ENCODE results near the gene HOXA6.

The HOXA6 gene

GRCh38 chr7:27124902-27125689 is 22.5 kb downstream of the HOXA6 start:
- Histone ChIP-seq H3K4me1 (ENCODE audit: control insufficient read depth, insufficient read depth, low read length) (peaks cover 8% of the 10 kb centered on the region), H3K9me3 (replicated peaks; ENCODE audit: low read length) (no peaks in the 10 kb centered on the region), H3K4me3 (ENCODE audit: low read length) (no peak overlapping the region), H3K27me3 (ENCODE audit: control insufficient read depth, insufficient read depth, low read length) (no peaks in the 10 kb centered on the region), H3K9ac (ENCODE audit: low read depth, low read length) (no peak overlapping the region), H3K36me3 (ENCODE audit: insufficient read depth, low read length) (peaks cover 20% of the 10 kb centered on the region), H3K4me2 (ENCODE audit: low read length) (no peak overlapping the region)

GRCh38 chr7:27124096-27124901 is 23.3 kb downstream of the HOXA6 start:
- Histone ChIP-seq H3K9ac (ENCODE audit: low read depth, low read length) (no peak overlapping the region), H3K9me3 (replicated peaks; ENCODE audit: low read length) (no peaks in the 10 kb centered on the region), H3K4me1 (ENCODE audit: control insufficient read depth, insufficient read depth, low read length) (peaks cover 1% of the 10 kb centered on the region), H3K36me3 (ENCODE audit: insufficient read depth, low read length) (peaks cover 20% of the 10 kb centered on the region), H3K4me2 (ENCODE audit: low read length) (no peak overlapping the region), H3K27me3 (ENCODE audit: control insufficient read depth, insufficient read depth, low read length) (no peaks in the 10 kb centered on the region), H3K4me3 (ENCODE audit: low read length) (no peak overlapping the region)

- Histone ChIP-seq H3K27me3 (ENCODE audit: control insufficient read depth, insufficient read depth, low read length) (no peaks in the 10 kb centered on the region), H3K4me3 (ENCODE audit: low read length) (no peak overlapping the region), H3K9me3 (replicated peaks; ENCODE audit: low read length) (no peaks in the 10 kb centered on the region), H3K36me3 (ENCODE audit: insufficient read depth, low read length) (peaks cover 13% of the 10 kb centered on the region), H3K4me2 (ENCODE audit: low read length) (no peak overlapping the region), H3K4me1 (ENCODE audit: control insufficient read depth, insufficient read depth, low read length) (no peaks in the 10 kb centered on the region), H3K9ac (ENCODE audit: low read depth, low read length) (no peak overlapping the region)
These were observed 24.0 kb downstream of the HOXA6 start for GRCh38 chr7:27123477-27124053.

GRCh38 chr7:27123007-27123476 is 24.5 kb downstream of the HOXA6 start:
- Histone ChIP-seq H3K4me2 (ENCODE audit: low read length) (no peak overlapping the region), H3K9ac (ENCODE audit: low read depth, low read length) (no peak overlapping the region), H3K27me3 (ENCODE audit: control insufficient read depth, insufficient read depth, low read length) (no peaks in the 10 kb centered on the region)

GRCh38 chr7:27122077-27122910 is 25.3 kb downstream of the HOXA6 start:
- no peak overlapping the region for H3K4me3 ChIP-seq (ENCODE audit: low read length)
- H3K4me1 ChIP-seq (ENCODE audit: control insufficient read depth, insufficient read depth, low read length), result no peaks in the 10 kb centered on the region
- no peaks in the 10 kb centered on the region for H3K9me3 ChIP-seq (replicated peaks; ENCODE audit: low read length)
- peaks cover 13% of the 10 kb centered on the region for H3K36me3 ChIP-seq (ENCODE audit: insufficient read depth, low read length)
- H3K27me3 ChIP-seq (ENCODE audit: control insufficient read depth, insufficient read depth, low read length), result no peaks in the 10 kb centered on the region
- no peak overlapping the region for H3K4me2 ChIP-seq (ENCODE audit: low read length)
- H3K9ac ChIP-seq (ENCODE audit: low read depth, low read length), result no peak overlapping the region

More at GRCh38 chr7:27123007-27123476, 24.5 kb downstream of the HOXA6 start:
- Histone ChIP-seq H3K4me1 (ENCODE audit: control insufficient read depth, insufficient read depth, low read length) (no peaks in the 10 kb centered on the region), H3K4me3 (ENCODE audit: low read length) (no peak overlapping the region), H3K9me3 (replicated peaks; ENCODE audit: low read length) (no peaks in the 10 kb centered on the region), H3K36me3 (ENCODE audit: insufficient read depth, low read length) (peaks cover 13% of the 10 kb centered on the region)

GRCh38 chr7:27121684-27122076 is 25.9 kb downstream of the HOXA6 start:
- Histone ChIP-seq H3K4me2 (ENCODE audit: low read length) (no peak overlapping the region), H3K27me3 (ENCODE audit: control insufficient read depth, insufficient read depth, low read length) (no peaks in the 10 kb centered on the region), H3K9ac (ENCODE audit: low read depth, low read length) (no peak overlapping the region), H3K4me1 (ENCODE audit: control insufficient read depth, insufficient read depth, low read length) (no peaks in the 10 kb centered on the region), H3K4me3 (ENCODE audit: low read length) (no peak overlapping the region), H3K9me3 (replicated peaks; ENCODE audit: low read length) (no peaks in the 10 kb centered on the region), H3K36me3 (ENCODE audit: insufficient read depth, low read length) (peaks cover 13% of the 10 kb centered on the region)

GRCh38 chr7:27119412-27119911 is 28.1 kb downstream of the HOXA6 start:
- peaks cover 10% of the 10 kb centered on the region for H3K36me3 ChIP-seq (ENCODE audit: insufficient read depth, low read length)
- no peak overlapping the region for H3K9ac ChIP-seq (ENCODE audit: low read depth, low read length)
- peaks cover 8% of the 10 kb centered on the region for H3K4me1 ChIP-seq (ENCODE audit: control insufficient read depth, insufficient read depth, low read length)
- no peak overlapping the region for H3K4me3 ChIP-seq (ENCODE audit: low read length)
- H3K4me2 ChIP-seq (ENCODE audit: low read length), result no peak overlapping the region
- H3K9me3 ChIP-seq (replicated peaks; ENCODE audit: low read length), result no peaks in the 10 kb centered on the region
- H3K27me3 ChIP-seq (ENCODE audit: control insufficient read depth, insufficient read depth, low read length), result no peaks in the 10 kb centered on the region

GRCh38 chr7:27118580-27118979 is 29.0 kb downstream of the HOXA6 start:
- Histone ChIP-seq H3K4me2 (ENCODE audit: low read length) (no peak overlapping the region), H3K9me3 (replicated peaks; ENCODE audit: low read length) (no peaks in the 10 kb centered on the region), H3K9ac (ENCODE audit: low read depth, low read length) (no peak overlapping the region), H3K4me3 (ENCODE audit: low read length) (no peak overlapping the region), H3K36me3 (ENCODE audit: insufficient read depth, low read length) (peaks cover 10% of the 10 kb centered on the region), H3K4me1 (ENCODE audit: control insufficient read depth, insufficient read depth, low read length) (peaks cover 13% of the 10 kb centered on the region), H3K27me3 (ENCODE audit: control insufficient read depth, insufficient read depth, low read length) (no peaks in the 10 kb centered on the region)

GRCh38 chr7:27117887-27118491 is 29.6 kb downstream of the HOXA6 start:
- Histone ChIP-seq H3K4me2 (ENCODE audit: low read length) (no peak overlapping the region), H3K4me3 (ENCODE audit: low read length) (no peak overlapping the region), H3K27me3 (ENCODE audit: control insufficient read depth, insufficient read depth, low read length) (no peaks in the 10 kb centered on the region), H3K4me1 (ENCODE audit: control insufficient read depth, insufficient read depth, low read length) (peaks cover 18% of the 10 kb centered on the region), H3K9me3 (replicated peaks; ENCODE audit: low read length) (no peaks in the 10 kb centered on the region), H3K36me3 (ENCODE audit: insufficient read depth, low read length) (peaks cover 10% of the 10 kb centered on the region), H3K9ac (ENCODE audit: low read depth, low read length) (no peak overlapping the region)

- Histone ChIP-seq H3K4me3 (ENCODE audit: low read length) (no peak overlapping the region), H3K36me3 (ENCODE audit: insufficient read depth, low read length) (peaks cover 7% of the 10 kb centered on the region), H3K4me1 (ENCODE audit: control insufficient read depth, insufficient read depth, low read length) (peaks cover 24% of the 10 kb centered on the region), H3K9me3 (replicated peaks; ENCODE audit: low read length) (no peaks in the 10 kb centered on the region), H3K9ac (ENCODE audit: low read depth, low read length) (no peak overlapping the region), H3K27me3 (ENCODE audit: control insufficient read depth, insufficient read depth, low read length) (no peaks in the 10 kb centered on the region), H3K4me2 (ENCODE audit: low read length) (no peak overlapping the region)
These were observed 30.4 kb downstream of the HOXA6 start for GRCh38 chr7:27116962-27117886.
